Posterior vena cava (tissue), 2 donors: ENCODE measurements around the gene PJA1. TPM values are rescaled to one million over a fixed set of nuclear protein-coding genes. Genes with fewer than 3 reads are reported as not detected.

ENCODE experiments used
- DNase-seq: peaks from one replicate; pipeline ENCODE4 v3.0.0-alpha.2; 2020; ENCODE audit warnings: low spot score
- intact Hi-C, 2 donors: fragments of 100-400 bp; cut with DNase I; formaldehyde crosslinking; loops; one replicate each; pipeline versions ENCODE4 v1.14.1 to v1.14.2; 2022 to 2023
- total RNA-seq, 2 donors: library from RNA; stranded (reverse); fragmentation: NEBNext Ultra II Directional; extraction: Animal tissue kit (Norgen Biotek cat#: 25700); gene quantifications; one replicate each; pipeline ENCODE4 v1.2.1, GENCODE V29; 2021
- donor health status: DM: yes; HTN: yes; CAD: no.
- donor health status: DM: yes; HTN: yes; CAD: no.

PJA1 gene
- total RNA-seq, 2 donors from 2014 or later: 21.8 to 27.5 TPM

DNA sequence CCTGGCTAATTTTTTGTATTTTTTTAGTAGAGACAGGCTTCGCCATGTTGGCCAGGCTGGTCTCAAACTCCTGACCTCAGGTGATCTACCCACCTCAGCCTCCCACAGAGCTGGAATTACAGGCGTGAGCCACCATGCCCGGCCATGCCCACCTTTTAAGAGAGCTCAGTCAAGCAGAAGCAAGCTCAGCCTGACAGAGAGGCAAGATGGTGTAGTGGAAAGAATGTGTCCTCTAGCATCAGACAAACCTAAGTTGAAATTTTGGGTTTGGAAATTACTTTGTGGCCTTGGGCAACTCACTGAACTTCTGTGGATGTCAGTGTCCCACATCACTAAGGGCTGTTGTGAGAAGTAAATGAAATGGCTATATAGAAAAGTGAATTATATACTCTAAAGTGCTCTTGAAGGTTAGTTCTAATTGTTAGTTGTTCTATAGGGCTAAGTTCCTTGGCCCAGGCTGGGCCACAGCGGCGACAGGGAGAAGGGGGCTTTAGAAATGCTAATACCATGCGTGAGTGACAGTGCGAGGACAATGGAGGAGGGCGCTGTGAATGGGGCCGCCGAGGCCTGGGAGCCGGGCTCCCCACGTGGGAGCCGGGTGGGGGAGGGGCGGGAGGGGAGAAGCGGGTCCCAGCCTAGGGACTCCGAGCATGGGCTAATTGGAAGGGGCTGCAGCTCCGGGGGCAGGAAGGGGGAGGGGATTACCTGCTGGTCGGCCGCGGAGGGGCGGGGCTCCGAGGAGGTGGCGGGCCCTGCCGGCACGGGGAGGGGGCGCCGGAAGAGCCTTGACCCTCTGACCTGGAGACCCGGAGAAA, 15.6 kb downstream of the PJA1 start:
- intact Hi-C loops: no loop called here
- peak; percentile 59 for DNase-seq

DNA sequence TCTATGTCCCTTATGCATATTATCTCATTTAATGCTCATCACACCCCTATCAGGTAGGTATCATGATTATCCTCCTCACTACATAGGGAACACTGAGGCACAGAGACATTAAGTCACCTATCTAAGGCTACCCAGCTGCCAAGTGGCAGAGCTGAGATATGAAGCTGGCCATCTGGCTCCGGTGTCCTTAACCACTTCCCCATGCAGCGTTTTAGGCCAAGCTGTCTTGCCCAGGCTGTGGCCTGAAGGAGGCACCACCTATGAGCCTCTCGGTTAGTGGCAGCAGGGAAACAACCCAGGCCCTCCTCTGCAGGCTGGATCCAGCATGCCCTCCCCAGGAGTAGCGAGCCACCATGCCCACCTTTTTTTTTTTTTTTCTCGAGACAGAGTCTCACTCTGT, 16.3 kb downstream of the PJA1 start:
- intact Hi-C loops: no loop called here
- DNase-seq: peak; percentile 19

DNA sequence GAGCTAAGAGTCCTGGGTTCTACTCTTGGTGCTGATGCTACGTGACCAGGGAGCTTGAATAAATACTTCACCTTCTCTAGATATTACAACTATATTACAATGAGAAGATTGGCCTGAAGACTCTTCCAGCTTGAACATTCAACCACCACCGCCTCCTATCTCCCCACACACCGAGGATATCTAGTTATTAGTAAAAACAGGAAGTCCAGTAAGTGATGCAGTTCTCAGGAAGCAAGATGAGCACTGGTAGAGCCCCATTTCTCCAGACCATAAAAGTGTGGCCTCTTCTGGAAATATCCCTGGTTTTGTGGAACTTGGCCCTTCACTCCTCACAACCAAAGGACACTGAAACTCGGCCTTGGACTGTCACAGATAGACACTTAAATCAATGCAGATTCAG, 18.5 kb downstream of the PJA1 start:
- intact Hi-C loops: no loop called here
- peak; percentile 4 for DNase-seq

DNA sequence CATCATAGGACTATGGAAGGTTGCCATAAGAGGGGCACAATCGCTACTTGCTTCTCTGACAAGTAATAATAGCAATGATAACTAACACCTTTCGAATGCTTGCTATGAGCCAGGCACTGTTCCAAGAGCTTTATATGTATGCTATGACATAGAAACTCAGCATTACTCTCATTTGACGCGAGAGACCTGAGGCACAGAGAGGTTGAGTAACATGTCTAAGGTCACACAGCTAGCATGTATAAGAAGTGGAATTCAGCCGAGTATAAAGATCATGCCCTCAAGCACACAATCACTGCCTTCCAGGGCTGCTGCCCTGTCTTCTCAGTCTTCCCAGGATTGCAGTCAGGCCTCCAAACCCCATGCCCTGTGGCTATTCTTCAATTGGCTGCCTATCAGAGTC, 19.5 kb downstream of the PJA1 start:
- intact Hi-C loops: no loop called here
- peak; percentile 30 for DNase-seq

DNA sequence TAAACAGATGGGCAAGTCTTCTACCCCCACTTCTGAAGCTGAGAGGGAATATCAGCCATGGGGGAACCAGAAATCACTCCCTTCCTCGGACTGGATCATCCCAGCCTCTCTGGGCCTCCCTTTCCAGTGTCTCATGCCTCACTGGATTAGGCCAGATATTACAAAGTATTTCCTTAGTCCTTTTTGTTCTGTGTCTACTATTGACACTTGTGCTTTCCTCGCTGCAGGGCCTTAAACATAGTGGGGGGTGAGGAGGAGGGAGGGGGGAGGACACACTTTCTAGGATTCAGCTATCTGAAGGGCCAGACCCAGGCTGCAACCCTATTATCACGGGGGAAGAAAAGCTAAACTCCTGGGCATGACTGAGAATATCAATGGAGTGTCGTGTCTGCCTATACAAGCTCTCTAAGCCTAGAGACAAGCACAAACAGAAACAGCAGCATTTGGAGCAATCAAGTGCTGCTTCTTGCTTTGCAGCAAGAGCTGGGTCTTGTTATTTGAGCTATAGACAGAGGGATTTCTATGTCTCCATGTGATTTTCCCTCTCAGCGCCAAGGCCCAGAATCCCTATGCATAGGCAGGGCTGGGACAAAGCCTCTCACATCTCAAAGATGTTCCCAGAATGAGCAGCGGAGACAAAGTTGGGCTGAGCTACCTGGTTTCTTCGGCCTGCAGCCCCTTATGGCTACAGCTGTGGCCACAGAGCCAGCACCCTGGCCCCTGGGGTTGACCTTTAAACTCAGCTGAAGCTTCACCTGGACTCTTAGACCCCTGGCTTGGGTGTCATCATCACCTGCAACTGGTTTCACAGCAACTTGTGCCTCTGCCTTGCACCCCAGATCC, 20.2 kb downstream of the PJA1 start:
- peak; percentile 58 for DNase-seq
- intact Hi-C loops: no loop called here

DNA sequence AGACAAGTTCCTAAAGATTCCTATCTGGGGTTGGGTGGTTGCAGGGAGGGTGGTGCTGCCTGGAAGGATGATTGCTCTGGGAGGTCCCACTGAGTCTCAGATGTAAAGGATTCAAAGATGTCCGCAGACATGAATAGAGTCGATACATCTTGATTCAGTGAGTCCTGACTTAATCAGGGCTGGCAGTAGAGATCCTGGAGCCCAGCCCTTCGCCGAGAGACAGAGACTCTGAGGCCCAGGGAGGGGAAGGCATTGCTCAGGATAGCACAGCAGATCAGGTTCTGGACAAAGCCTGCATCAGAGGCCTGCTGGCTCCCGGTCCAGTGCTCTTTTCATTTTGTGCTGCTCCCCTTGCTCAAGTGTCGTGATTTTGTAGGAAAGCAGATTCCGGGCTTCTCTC, 21.7 kb downstream of the PJA1 start:
- intact Hi-C loops: no loop called here
- DNase-seq: peak; percentile 20

DNA sequence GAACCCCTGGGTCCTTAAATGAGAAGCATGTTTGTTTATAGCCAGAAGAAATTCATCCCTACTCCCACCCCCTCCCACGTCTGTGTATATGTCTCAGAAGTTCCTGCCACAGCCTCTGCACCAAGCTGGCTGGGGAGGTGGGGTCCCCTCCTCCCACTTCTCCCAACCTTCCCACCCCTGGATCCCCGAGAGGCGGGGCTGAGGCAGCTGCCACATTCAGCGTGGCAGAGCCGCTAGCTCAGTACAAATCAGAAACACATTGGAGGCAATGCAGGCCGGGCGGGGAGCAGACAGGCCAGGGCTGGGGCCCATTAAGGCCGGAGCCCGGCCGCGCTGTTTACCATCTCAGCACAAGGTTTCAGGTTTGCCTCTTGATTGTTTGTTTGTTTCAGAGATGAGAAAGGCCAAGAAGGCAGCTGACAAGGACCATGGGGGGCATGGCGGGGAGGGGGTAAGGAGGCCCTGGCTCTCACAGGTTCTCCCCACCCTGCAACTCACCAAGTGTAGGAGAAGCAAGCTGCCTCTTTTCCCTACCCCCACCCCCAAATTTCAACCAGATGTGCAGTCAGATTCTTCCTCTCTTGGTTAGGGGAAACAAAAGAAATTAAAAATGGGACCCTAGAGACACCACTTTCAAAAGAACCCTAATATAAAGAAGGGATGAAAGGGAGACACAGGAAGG, 22.3 kb downstream of the PJA1 start:
- peak; percentile 58 for DNase-seq
- intact Hi-C loops: no loop called here

DNA sequence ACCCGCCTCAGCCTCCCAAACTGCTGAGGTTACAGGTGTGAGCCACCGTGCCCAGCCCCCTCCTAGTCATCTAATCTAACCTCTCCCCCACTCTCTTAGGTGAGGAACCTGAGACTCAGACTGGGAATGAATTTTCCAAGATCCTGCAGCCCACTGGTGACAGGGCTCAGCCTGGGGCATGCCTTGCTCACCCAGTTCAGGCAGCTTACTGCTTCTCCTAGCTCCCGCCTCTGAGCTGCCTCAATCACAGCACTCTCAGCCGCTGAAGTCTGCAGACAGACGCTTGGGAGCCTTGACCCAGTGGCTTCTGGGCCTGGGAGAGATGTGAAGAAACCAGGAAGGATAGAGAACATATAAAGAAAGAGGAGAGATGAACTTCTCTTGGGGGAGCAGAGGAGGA, 24.4 kb downstream of the PJA1 start:
- no peak for DNase-seq
- intact Hi-C loops: no loop called here

DNA sequence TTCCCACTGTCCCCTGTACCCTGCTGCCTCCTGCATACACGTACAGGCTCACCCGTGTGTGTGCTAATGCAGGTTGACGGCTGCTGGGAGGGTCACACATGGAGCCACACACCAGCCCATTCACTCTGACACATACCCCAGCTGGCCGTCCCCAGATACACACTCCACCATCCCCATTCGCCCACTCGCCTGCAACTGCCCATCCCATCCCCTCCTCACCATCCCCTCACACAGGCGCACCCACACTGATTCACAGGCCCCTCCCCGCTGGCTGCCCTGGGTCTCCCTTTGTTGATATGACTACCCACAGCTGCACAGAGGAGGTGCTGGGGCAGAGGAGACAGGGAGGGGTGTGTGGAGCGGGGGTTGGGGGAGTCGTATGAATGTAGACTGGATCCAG, 25.7 kb downstream of the PJA1 start:
- intact Hi-C loops: loop anchor here in 1 of 2 donors (10.0 kb wide), 1 partner anchor 145 kb away; no protein-coding TSS in a partner anchor
- no peak for DNase-seq

DNA sequence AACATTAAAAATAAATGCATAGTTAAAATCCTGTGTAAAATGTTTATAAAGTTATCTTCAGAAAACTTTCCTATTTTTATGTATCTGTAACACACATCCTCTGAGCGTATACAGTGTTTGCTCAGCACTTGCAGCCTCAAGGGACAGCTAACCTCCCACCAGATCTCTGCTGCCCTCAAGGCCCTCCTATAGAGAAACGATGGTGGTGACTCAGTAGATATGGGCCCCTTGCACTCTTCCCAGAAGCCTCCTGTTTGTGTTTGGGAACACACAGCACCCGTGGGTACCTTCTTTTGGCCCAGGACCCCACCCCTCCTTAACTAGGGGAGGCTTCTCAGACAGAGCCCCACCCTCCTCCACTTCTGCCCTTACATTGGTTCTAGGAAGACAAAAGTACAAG, 26.7 kb downstream of the PJA1 start:
- intact Hi-C loops: loop anchor here in 1 of 2 donors (10.0 kb wide), 1 partner anchor 146 kb away; no protein-coding TSS in a partner anchor
- no peak for DNase-seq

DNA sequence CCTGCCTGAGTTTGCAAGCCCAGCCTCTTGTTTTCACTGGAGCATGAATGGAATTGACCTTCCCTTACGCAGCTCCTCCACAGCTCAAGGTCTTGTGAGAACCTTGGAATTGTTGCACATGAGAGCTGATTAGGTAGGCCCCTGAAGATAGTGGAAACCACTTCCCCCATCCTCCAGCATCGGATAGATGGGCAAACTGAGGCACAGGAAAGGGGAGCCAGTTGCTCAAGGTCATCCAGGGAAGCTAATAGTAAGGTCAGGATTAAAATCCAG, 27.2 kb downstream of the PJA1 start:
- no peak for DNase-seq
- intact Hi-C loops: loop anchor here in 1 of 2 donors (10.0 kb wide), 1 partner anchor 147 kb away; no protein-coding TSS in a partner anchor

DNA sequence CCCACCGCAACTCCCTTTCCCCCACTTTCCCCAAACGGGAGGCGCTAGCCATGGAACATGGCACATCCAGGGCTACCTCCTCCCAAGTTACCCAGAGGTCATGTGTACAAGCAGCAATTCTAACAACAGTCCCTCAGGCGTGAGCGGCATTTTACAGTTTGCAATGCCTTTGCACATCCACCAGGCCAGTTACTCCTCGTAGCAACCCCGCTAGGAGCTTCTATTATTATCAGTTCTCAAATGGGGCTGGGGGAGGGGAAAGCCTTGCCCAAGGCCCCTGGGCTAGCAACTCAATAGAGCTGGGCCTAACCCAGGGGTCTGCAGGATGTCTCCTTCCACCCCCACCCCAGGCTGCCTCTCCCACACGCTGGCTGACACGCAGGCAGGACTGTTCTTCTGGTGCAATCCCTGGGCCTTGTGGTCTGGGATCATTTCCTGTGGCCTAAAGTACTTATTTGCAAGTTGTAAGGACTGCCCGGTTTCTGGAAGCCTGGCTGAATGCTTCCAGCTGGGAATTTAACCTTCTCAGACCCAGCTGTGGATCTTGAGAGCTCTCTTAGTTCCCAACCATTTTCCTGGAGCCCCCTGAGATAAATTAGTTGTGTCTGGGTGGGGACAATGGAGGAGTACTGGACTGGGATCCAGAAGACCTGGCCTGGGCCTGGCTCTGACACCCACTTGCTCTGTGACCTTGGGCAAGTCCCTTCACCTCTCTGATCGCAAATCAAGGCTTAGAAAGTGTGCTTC, 27.7 kb downstream of the PJA1 start:
- intact Hi-C loops: loop anchor here in 1 of 2 donors (10.0 kb wide), 1 partner anchor 147 kb away; no protein-coding TSS in a partner anchor
- DNase-seq: no peak

DNA sequence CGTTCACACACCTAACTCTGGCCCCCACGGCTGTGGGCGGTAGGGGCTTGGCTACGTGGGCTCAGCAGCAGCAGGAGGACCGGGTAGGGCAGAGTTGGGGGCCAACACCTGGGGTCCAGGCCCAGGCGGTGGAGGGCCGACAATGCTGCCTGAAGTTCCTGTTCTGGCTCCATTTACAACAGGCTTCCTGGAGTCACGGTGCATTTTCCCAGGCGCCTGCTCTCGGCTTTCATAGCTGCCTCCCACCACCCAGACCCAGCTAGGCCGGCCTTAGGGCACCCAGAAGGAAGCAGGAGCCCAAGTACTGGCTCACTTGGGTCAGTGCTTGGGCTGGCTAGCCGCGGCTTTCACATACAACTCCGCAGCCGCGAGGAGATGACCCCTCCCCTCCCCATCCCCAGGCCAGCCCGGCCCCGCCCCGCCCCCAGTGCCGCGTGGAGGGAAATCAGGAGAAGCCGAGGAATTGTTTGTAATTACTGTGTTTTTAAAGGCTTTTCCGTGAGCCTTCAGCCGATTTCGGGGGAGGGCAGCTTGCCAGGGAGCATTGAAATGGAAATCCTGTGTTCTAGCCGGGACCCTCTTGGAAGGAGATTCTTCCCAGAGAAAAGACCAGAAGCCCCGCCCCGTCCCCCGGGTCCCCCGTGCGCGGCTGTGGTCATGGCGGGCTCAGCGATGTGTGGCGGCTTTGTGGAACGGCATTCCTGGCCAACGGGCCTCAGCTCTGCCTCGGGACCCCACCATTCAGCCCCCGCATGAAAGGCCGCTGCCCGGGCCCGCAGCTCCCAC, 28.5 kb downstream of the PJA1 start:
- DNase-seq: no peak
- intact Hi-C loops: loop anchor here in 1 of 2 donors (10.0 kb wide), 1 partner anchor 148 kb away; no protein-coding TSS in a partner anchor

DNA sequence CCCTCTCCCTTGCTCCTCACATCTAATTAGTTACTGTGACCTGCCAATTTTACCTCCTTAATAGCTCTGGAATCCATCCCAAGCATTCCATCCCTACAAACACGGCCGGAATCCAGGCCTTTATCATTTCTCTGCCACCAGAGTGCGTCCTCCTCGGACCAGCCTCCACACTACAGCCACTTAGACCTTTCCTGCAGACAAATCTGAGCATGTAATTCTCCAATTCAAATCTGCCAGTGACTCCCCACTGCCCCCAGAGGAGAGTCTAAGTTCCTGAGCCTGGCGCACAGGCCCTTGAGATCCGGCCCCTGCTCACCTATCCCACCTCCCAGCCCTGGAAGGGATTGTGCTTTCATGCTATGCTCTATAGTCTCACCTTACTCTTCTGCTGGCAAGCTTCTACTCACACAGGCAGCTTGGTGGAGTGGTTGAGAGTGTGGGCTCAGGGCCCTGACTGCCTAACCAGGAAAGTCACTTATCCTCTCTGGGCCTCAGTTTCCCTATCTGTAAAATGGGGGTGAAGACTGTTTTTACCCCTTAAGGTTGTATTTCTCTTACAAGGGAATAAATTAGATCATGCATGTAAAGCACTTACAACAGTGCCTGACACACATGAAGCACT, 31.2 kb downstream of the PJA1 start:
- DNase-seq: no peak
- intact Hi-C loops: loop anchor here (5.0 to 10.0 kb wide), 2 partner anchors 151 to 158 kb away; no protein-coding TSS in a partner anchor

DNA sequence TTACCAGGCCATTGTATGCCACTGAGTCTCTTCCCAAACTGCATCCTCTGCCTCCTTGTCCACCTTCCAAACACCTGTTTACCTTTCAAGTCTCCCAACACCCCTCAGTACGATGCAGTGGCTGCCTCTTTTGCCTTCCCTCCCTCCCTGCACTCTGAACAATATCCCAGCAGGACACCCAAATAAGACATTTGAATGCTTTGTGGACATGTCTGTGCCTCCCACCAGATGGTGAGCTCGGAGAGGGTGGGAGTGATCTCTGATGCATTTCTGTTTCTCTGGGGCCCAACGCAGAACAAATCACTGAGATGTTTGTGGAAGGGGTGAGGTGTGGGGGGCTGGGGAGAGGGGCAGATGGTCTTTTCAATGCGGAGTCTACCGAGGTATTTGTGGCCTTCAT, 33.4 kb downstream of the PJA1 start:
- intact Hi-C loops: loop anchor here (5.0 to 10.0 kb wide), 2 partner anchors 153 to 160 kb away; no protein-coding TSS in a partner anchor
- DNase-seq: no peak

DNA sequence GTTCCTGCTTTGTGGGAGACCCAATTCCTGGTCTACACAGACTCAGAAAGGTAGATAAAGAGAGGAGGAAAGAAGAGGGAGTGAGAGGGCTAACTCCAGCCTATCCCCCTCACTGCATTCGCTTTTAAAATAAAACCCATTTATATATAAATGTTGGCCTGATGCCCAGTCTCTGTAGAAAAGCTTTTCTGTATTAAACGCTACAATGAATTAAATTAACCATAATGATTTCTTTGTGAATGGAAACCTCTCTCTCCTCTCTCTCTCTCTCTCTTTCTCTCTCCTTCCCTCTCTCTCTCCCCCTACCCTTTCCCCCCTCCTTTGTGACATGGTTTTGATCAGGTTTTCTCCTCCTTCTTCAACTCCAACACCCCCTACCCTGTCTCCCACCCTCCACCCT, 34.8 kb downstream of the PJA1 start:
- intact Hi-C loops: loop anchor here (5.0 to 10.0 kb wide), 2 partner anchors 154 to 162 kb away; no protein-coding TSS in a partner anchor

DNA sequence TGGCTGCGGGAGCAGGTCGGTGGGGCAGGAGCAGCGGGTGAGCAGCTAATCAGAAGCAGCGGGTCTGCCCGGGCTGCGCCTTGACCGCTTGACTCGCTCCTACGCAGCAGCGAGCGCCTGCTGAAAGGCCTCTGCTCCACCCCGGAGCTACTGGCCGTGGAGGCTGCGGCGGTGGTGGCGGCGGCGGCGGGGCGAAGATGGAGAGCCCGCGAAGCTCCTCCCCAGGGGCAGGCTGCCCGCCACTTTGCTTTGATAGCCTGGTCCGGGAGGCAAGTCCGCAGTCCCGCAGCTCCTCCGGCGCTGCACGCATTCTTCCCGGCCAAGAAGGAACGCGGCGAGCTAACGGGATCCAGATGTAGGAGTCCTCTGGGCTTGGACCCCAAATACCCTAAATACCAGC, 36.7 kb downstream of the PJA1 start:
- intact Hi-C loops: no loop called here
- no peak for DNase-seq

More for the DNA sequence above, 34.8 kb downstream of the PJA1 start:
- DNase-seq: no peak

DNA sequence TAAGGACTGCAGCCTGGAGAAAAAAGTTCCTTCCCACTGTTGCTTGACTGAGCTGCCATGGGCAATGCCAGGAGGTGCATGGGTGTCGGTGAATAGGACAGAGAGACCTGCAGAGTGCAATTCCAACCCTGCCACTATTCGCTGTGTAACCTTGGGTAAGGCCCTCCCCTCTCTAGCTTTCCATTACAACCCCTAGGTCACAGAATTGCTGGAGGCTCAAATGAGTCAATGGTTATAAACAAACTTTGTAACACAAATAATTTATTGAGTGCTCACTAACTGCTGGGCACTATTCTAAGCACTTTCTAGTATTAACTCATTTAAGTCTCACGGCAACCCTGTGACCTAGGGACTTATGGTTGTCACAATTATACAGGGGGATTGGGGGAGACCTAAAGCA, 37.8 kb downstream of the PJA1 start:
- DNase-seq: no peak
- intact Hi-C loops: no loop called here
